ENCODE results near the gene MTUS2. TPM values are rescaled to one million over a fixed set of nuclear protein-coding genes. Genes with fewer than 3 reads are reported as not detected.

Gene MTUS2
- total RNA-seq, 1 donor = 0.36 TPM

DNA sequence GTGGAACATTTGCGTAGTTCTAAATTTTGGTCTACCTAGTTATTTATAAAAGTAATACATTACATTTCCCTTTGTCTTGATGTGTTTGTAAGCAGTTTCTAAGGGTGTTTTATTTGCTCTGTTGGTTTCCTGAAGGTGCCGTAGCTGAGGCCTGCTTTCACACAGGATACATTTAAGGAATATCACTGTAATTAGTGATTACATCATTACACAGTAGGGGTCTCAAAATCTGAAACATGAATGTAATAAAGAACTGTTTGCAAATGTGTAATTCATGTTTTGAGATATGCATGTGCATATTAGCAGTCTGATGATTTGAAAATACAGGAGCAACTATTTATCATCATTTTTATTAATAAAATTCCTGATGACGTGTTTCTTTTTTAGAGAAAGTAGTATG is 281.8 kb downstream of the MTUS2 start:
- TF ChIP-seq, protein P1, sequence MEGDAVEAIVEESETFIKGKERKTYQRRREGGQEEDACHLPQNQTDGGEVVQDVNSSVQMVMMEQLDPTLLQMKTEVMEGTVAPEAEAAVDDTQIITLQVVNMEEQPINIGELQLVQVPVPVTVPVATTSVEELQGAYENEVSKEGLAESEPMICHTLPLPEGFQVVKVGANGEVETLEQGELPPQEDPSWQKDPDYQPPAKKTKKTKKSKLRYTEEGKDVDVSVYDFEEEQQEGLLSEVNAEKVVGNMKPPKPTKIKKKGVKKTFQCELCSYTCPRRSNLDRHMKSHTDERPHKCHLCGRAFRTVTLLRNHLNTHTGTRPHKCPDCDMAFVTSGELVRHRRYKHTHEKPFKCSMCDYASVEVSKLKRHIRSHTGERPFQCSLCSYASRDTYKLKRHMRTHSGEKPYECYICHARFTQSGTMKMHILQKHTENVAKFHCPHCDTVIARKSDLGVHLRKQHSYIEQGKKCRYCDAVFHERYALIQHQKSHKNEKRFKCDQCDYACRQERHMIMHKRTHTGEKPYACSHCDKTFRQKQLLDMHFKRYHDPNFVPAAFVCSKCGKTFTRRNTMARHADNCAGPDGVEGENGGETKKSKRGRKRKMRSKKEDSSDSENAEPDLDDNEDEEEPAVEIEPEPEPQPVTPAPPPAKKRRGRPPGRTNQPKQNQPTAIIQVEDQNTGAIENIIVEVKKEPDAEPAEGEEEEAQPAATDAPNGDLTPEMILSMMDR (IDR thresholded peaks at IDR 0.05; ENCODE audit: insufficient read depth, low read length) = no peak
- no peak overlapping the region for H3K4me3 ChIP-seq (ENCODE audit: low read depth, low read length)
- no peak for DNase-seq (ENCODE audit: low read depth)

DNA sequence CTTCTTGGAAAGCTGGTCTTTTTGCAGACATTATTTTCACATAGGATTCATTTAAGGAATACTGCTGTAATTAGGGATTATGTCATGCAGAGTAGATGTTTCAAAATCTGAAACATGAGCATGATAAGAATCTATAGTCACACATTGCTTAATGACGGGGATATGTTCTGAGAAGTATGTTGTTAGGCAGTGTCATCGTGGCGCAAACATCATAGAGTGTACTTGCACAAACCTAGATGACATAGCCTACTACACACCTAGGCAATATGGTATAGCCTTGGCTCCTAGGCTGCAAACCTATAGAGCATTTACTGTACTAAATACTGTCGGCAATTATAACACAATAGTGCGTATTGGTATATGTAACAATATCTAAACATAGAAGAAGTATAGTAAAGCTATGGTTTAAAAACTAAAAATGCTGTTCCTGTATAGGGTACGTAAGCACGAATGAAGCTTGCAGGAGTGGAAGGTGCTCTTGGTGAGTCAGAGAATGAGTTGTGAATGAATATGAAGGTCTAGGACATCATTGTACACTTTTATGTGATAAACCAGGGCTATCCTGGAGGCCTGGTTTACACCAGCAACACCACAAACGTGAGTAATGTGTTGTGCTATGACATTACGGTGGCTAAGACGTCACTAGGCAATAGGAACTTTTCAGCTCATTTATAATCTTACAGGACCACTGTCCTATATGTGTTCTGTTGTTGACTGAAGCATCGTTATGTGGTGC is 283.1 kb downstream of the MTUS2 start:
- TF ChIP-seq, protein P1 (IDR thresholded peaks at IDR 0.05; ENCODE audit: insufficient read depth, low read length) = no peak
- DNase-seq (ENCODE audit: low read depth) = no peak
- no peak overlapping the region for H3K4me3 ChIP-seq (ENCODE audit: low read depth, low read length)

DNA sequence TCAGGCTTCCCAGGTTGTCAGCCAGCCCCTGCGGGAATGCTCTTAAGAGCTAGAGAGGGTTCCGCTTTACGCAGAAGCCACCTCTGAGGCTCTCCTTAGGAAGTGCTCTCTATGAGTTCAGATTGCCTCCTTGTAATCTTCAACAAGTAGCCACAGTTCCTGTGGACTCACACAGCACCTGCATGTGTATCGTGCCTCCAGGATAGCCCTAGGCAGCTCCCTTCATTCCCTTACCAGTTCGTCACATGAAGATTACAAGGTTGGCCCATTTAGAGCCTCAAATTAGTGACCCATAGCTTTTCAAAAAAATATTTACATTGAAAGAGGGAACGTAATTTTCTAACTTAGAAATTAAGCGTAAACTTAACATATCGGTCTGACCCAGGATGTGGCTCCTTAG is 284.3 kb downstream of the MTUS2 start:
- H3K4me3 ChIP-seq (ENCODE audit: low read depth, low read length) = no peak overlapping the region
- TF ChIP-seq, protein P1 (IDR thresholded peaks at IDR 0.05; ENCODE audit: insufficient read depth, low read length) = no peak
- no peak for DNase-seq (ENCODE audit: low read depth)

DNA sequence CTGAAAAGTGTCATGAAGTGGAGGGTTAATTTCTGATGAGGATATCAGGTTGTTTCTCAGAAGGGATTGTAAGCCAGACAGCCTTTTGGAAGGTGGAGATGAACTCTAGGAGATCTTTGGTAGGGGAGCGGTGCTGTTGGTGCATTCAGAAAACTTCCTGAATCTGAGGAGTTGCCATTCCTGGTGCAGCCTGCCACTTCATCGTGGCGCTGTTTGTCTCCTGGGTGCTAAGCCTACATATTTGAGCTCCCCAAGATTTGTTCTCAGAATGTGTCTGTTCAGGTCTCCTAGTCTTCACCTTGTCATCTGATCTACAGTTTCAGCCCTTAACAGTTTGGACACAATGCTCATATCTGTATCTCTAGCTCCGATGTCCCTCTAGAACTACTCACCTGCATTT is 285.6 kb downstream of the MTUS2 start:
- TF ChIP-seq, protein P1 (IDR thresholded peaks at IDR 0.05; ENCODE audit: insufficient read depth, low read length) = no peak
- no peak for DNase-seq (ENCODE audit: low read depth)
- no peak overlapping the region for H3K4me3 ChIP-seq (ENCODE audit: low read depth, low read length)

DNA sequence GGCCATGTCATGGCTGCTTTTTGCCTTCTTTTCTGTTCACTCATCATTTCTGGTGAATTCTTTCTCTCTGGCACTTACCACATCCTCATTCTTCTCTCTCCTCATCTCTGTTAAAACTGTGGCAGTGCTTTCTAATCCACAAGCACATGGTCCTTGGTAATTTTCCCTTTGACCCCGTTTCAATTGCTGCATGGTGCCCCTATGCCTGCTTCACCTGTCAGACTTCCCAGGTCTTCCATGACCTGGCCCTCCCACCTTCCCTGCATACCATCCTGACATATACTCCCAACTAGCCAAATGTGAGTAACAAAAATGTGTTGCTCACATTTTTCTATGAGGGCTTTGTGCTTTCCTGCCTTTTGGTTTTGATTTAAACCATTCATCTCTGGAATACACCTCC is 286.5 kb downstream of the MTUS2 start:
- DNase-seq (ENCODE audit: low read depth) = no peak
- TF ChIP-seq, protein P1 (IDR thresholded peaks at IDR 0.05; ENCODE audit: insufficient read depth, low read length) = no peak
- H3K4me3 ChIP-seq (ENCODE audit: low read depth, low read length) = no peak overlapping the region

DNA sequence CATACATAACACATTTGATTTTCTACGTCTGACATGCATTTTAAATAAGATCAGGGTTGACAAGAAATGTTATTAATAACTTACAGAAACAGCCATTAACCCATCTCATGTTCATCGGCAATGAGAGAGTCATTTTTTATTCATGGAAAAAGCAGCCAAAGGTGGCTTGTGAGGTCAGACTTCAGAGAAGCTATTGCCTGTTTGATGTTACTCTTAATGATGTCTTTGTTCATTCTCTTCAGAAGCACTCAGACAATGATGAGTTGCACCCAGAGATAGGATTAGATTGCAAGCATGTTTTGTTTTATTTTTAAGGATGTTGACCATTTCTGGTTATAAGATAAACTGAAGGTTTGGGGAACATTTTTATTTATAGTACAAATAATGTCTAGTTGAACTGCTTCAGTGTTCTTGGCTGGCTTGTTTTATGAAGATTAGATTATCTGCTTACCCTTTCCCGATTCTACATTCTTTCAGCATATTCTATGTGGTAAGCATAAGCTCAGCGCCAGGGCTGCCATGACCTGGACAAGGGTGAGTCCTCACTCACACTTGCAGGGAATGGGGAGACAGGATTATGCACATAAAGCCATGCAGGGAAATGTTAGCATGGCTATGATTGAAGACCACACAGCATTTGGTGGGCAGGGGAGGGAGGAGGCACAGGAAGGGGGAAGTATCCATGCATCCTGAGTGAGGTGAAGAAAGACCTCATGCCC is 288.1 kb downstream of the MTUS2 start:
- no peak overlapping the region for H3K4me3 ChIP-seq (ENCODE audit: low read depth, low read length)
- no peak for DNase-seq (ENCODE audit: low read depth)
- TF ChIP-seq, protein P1 (IDR thresholded peaks at IDR 0.05; ENCODE audit: insufficient read depth, low read length) = no peak

Measured in fibroblast of the aortic adventitia (primary cell).